Kidney (tissue), 14 donors: ENCODE measurements around the gene KCNQ1. TPM values are rescaled to one million over a fixed set of nuclear protein-coding genes. Genes with fewer than 3 reads are reported as not detected.

Source experiments
- DNase-seq, 5 donors: peaks; one replicate each; pipeline ENCODE4 v3.0.0-alpha.2; 2013 to 2020
- FAIRE-seq: peaks from 2 replicates; lab custom pipeline; 2012; peaks lifted over from hg19 to GRCh38; lab: Jason Lieb, UNC
- H3K27ac ChIP-seq, 2 donors: one replicate each; pipeline ENCODE4 v1.7.0; 2013; ENCODE audit warnings: low read depth in 2 of 2, low read length in 2 of 2, inconsistent platforms in 1 of 2
- H3K27me3 ChIP-seq: one replicate; pipeline ENCODE4 v1.7.1; 2013; ENCODE audit warnings: low read length, inconsistent platforms; ENCODE audit not compliant: control insufficient read depth, insufficient read depth
- H3K36me3 ChIP-seq, 3 donors: one replicate each; pipeline versions ENCODE4 v1.7.0 to v1.7.1; 2013; ENCODE audit warnings: low read length in 3 of 3, control low read depth in 1 of 3, inconsistent platforms in 1 of 3; ENCODE audit not compliant: insufficient read depth in 3 of 3, control insufficient read depth in 2 of 3
- H3K4me1 ChIP-seq, 3 donors: one replicate each; pipeline versions ENCODE4 v1.7.0 to v1.7.1; 2013; ENCODE audit warnings: low read length in 3 of 3, inconsistent platforms in 1 of 3, low read depth in 1 of 3; ENCODE audit not compliant: control insufficient read depth in 2 of 3, insufficient read depth in 2 of 3
- H3K4me3 ChIP-seq, 3 donors: one replicate each; pipeline versions ENCODE4 v1.7.0 to v1.8.1; 2013; ENCODE audit warnings: low read length in 3 of 3, control low read depth in 1 of 3, inconsistent platforms in 1 of 3
- H3K9ac ChIP-seq, 3 donors: one replicate each; pipeline versions ENCODE4 v1.7.0 to v1.7.1; 2013; ENCODE audit warnings: low read length in 3 of 3, control low read depth in 1 of 3, inconsistent platforms in 1 of 3
- H3K9me3 ChIP-seq, 3 donors: one replicate each; pipeline versions ENCODE4 v1.7.0 to v1.7.1; 2013; ENCODE audit warnings: low read length in 3 of 3, control low read depth in 1 of 3, inconsistent platforms in 1 of 3; ENCODE audit not compliant: control insufficient read depth in 2 of 3, insufficient read depth in 1 of 3
- CTCF ChIP-seq: IDR thresholded peaks from 3 replicates; pipeline ENCODE4 v1.5.1; 2012; ENCODE audit warnings: mild to moderate bottlenecking, moderate library complexity, borderline replicate concordance; ENCODE audit not compliant: insufficient read depth; ENCODE audit errors: extremely low read depth
- intact Hi-C: fragments of 100-400 bp; cut with DNase I; formaldehyde crosslinking; loops from one replicate; pipeline ENCODE4 v1.11.1; 2022
- polyA plus RNA-seq: library from polyadenylated mRNA; stranded (reverse); fragments of 350-450 nt; fragmentation: Illumina TruSeq; extraction: RNeasy Lipid Tissue Mini Kit (QIAGEN cat#74804); gene quantifications from one replicate; pipeline ENCODE4 v1.2.3, GENCODE V29; 2014; ENCODE audit warnings: low read depth, low replicate concordance; ENCODE audit not compliant: insufficient read depth
- total RNA-seq: library from RNA; stranded (reverse); fragmentation: NEBNext Ultra II Directional; extraction: Animal tissue kit (Norgen Biotek cat#: 25700); gene quantifications from one replicate; pipeline ENCODE4 v1.2.1, GENCODE V29; 2021
- donor health status: control.
- donor health status: control.
- donor health status: control.
- donor health status: control.
- donor health status: control.
- donor health status: DM: yes; HTN: yes; CAD: no.
- donor health status: Normal renal cell carcinoma (clear cell type).

KCNQ1 gene
- total and polyA plus RNA-seq, 2 donors from 2014 or later, result 45.5 to 49.4 TPM

GRCh38 chr11:2735053-2735589 is 290.3 kb downstream of the KCNQ1 start:
- Histone ChIP-seq H3K27ac (no peak overlapping the region), H3K36me3 (no peaks in the 10 kb centered on the region), H3K4me1 (peaks cover 0 to 12% (median 8%) of the 10 kb centered on the region in 3 donors), H3K27me3 (no peaks in the 10 kb centered on the region), H3K9me3 (no peaks in the 10 kb centered on the region), H3K9ac (no peak overlapping the region), H3K4me3 (no peak overlapping the region)
- intact Hi-C loops, result no loop called here
- FAIRE-seq, result no peak
- DNase-seq, result peak in 2 of 5 donors; percentile 47 to 52
- no peak for TF ChIP-seq CTCF

- Histone ChIP-seq H3K4me1 (peaks cover 0 to 7% (median 0%) of the 10 kb centered on the region in 3 donors), H3K9ac (no peak overlapping the region), H3K4me3 (no peak overlapping the region), H3K27me3 (no peaks in the 10 kb centered on the region), H3K27ac (no peak overlapping the region), H3K9me3 (no peaks in the 10 kb centered on the region), H3K36me3 (no peaks in the 10 kb centered on the region)
- FAIRE-seq, result no peak
- no peak for TF ChIP-seq CTCF
- intact Hi-C loops, result no loop called here
- peak in 1 of 5 donors; percentile 60 for DNase-seq
Measured at GRCh38 chr11:2736577-2737225, 291.9 kb downstream of the KCNQ1 start.

GRCh38 chr11:2737226-2737590 is 292.4 kb downstream of the KCNQ1 start:
- no peak for TF ChIP-seq CTCF
- Histone ChIP-seq H3K36me3 (no peaks in the 10 kb centered on the region), H3K27ac (no peak overlapping the region), H3K27me3 (no peaks in the 10 kb centered on the region), H3K4me1 (peaks cover 0 to 10% (median 0%) of the 10 kb centered on the region in 3 donors), H3K9me3 (no peaks in the 10 kb centered on the region), H3K4me3 (no peak overlapping the region), H3K9ac (no peak overlapping the region)
- intact Hi-C loops, result no loop called here
- DNase-seq (peak in 1 of 5 donors; percentile 58), FAIRE-seq (no peak)

GRCh38 chr11:2737866-2738265 is 293.1 kb downstream of the KCNQ1 start:
- no peak overlapping the region for H3K27ac ChIP-seq
- no peaks in the 10 kb centered on the region for H3K36me3 ChIP-seq
- FAIRE-seq, result no peak
- no peaks in the 10 kb centered on the region for H3K9me3 ChIP-seq
- no peak overlapping the region for H3K9ac ChIP-seq
- intact Hi-C loops, result no loop called here
- no peaks in the 10 kb centered on the region for H3K27me3 ChIP-seq
- H3K4me1 ChIP-seq, result peaks cover 0 to 11% (median 0%) of the 10 kb centered on the region in 3 donors
- no peak for TF ChIP-seq CTCF
- no peak overlapping the region for H3K4me3 ChIP-seq
- peak in 1 of 5 donors; percentile 65 for DNase-seq
